Measurements from ENCODE around the gene SH3GL3. TPM values are rescaled to one million over a fixed set of nuclear protein-coding genes. Genes with fewer than 3 reads are reported as not detected.
A peak's percentile ranks its signal among the peaks of the same experiment; 100 is the strongest.

SH3GL3 gene
- total and polyA plus RNA-seq, 4 donors: 0.31 to 8.4 (median 2.3) TPM

DNA sequence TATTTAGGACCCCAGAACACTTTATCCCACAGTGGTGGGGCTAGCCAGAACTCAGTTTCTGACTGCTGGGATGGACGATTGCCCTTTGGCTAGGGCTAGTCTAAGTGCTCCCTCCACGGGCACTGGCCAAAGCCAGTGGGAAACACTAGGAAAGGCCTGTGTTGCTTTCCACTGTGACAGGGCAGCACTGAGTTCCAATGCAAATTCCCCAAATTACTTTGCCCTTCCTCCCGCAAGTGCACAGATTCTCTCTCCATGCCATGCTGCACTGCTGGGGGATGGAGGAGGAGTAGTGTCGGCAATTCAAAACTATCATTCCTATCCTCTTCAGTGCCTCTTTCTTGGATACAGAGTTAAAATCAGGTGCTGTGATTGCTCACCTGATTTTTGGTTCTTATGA, 100.0 kb downstream of the SH3GL3 start:
- Histone ChIP-seq H3K9ac (ENCODE audit: insufficient read depth in 1 of 2, low read length in 2 of 2) (no peak overlapping the region), H3K27ac (ENCODE audit: low read depth in 1 of 2, low read length in 1 of 2) (no peak overlapping the region), H3K9me3 (ENCODE audit: control insufficient read depth in 4 of 4, insufficient read depth in 3 of 4, low read length in 3 of 4) (peaks cover 0 to 10% (median 0%) of the 10 kb centered on the region in 4 donors), H3K27me3 (ENCODE audit: control insufficient read depth in 3 of 3, insufficient read depth in 3 of 3, low read length in 2 of 3) (no peaks in the 10 kb centered on the region), H3K4me1 (ENCODE audit: control insufficient read depth in 5 of 5, insufficient read depth in 5 of 5, low read length in 5 of 5) (peaks cover 0 to 5% (median 0%) of the 10 kb centered on the region in 5 donors), H3K4me3 (no peak overlapping the region), H3K36me3 (ENCODE audit: control insufficient read depth in 4 of 4, insufficient read depth in 4 of 4, low read length in 4 of 4) (no peaks in the 10 kb centered on the region)
- 87 to 92% methylated on average over 4 of the region's 4 CpGs for WGBS, 2 donors
- TF ChIP-seq, protein P1, sequence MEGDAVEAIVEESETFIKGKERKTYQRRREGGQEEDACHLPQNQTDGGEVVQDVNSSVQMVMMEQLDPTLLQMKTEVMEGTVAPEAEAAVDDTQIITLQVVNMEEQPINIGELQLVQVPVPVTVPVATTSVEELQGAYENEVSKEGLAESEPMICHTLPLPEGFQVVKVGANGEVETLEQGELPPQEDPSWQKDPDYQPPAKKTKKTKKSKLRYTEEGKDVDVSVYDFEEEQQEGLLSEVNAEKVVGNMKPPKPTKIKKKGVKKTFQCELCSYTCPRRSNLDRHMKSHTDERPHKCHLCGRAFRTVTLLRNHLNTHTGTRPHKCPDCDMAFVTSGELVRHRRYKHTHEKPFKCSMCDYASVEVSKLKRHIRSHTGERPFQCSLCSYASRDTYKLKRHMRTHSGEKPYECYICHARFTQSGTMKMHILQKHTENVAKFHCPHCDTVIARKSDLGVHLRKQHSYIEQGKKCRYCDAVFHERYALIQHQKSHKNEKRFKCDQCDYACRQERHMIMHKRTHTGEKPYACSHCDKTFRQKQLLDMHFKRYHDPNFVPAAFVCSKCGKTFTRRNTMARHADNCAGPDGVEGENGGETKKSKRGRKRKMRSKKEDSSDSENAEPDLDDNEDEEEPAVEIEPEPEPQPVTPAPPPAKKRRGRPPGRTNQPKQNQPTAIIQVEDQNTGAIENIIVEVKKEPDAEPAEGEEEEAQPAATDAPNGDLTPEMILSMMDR (IDR thresholded peaks at IDR 0.05; ENCODE audit: control extremely low read depth, extremely low read depth): no peak
- DNase-seq (no peak), ATAC-seq (ENCODE audit: insufficient read depth, low FRiP score) (no peak)

- DNase-seq (peak in 2 of 3 donors; percentile 42 to 78), ATAC-seq (ENCODE audit: insufficient read depth, low FRiP score) (no peak)
- H3K27me3 ChIP-seq (ENCODE audit: control insufficient read depth in 3 of 3, insufficient read depth in 3 of 3, low read length in 2 of 3): no peaks in the 10 kb centered on the region
- peaks cover 0 to 5% (median 0%) of the 10 kb centered on the region in 5 donors for H3K4me1 ChIP-seq (ENCODE audit: control insufficient read depth in 5 of 5, insufficient read depth in 5 of 5, low read length in 5 of 5)
- H3K9me3 ChIP-seq (ENCODE audit: control insufficient read depth in 4 of 4, insufficient read depth in 3 of 4, low read length in 3 of 4): peaks cover 0 to 8% (median 0%) of the 10 kb centered on the region in 4 donors
- H3K9ac ChIP-seq (ENCODE audit: insufficient read depth in 1 of 2, low read length in 2 of 2): no peak overlapping the region
- H3K36me3 ChIP-seq (ENCODE audit: control insufficient read depth in 4 of 4, insufficient read depth in 4 of 4, low read length in 4 of 4): no peaks in the 10 kb centered on the region
- TF ChIP-seq, protein P1 (IDR thresholded peaks at IDR 0.05; ENCODE audit: control extremely low read depth, extremely low read depth): no peak
- H3K4me3 ChIP-seq: no peak overlapping the region
- WGBS, 2 donors: 14 to 46% methylated on average over 1 of the region's 1 CpG
- H3K27ac ChIP-seq (ENCODE audit: low read depth in 1 of 2, low read length in 1 of 2): no peak overlapping the region
Measured at GRCh38 chr15:83549623-83550022, 102.5 kb downstream of the SH3GL3 start.

- Histone ChIP-seq H3K9me3 (ENCODE audit: control insufficient read depth in 4 of 4, insufficient read depth in 3 of 4, low read length in 3 of 4) (no peaks in the 10 kb centered on the region), H3K4me1 (ENCODE audit: control insufficient read depth in 5 of 5, insufficient read depth in 5 of 5, low read length in 5 of 5) (peaks cover 0 to 5% (median 0%) of the 10 kb centered on the region in 5 donors), H3K36me3 (ENCODE audit: control insufficient read depth in 4 of 4, insufficient read depth in 4 of 4, low read length in 4 of 4) (no peaks in the 10 kb centered on the region), H3K9ac (ENCODE audit: insufficient read depth in 1 of 2, low read length in 2 of 2) (no peak overlapping the region), H3K4me3 (no peak overlapping the region), H3K27ac (ENCODE audit: low read depth in 1 of 2, low read length in 1 of 2) (no peak overlapping the region), H3K27me3 (ENCODE audit: control insufficient read depth in 3 of 3, insufficient read depth in 3 of 3, low read length in 2 of 3) (no peaks in the 10 kb centered on the region)
- DNase-seq (no peak), ATAC-seq (ENCODE audit: insufficient read depth, low FRiP score) (no peak)
- TF ChIP-seq, protein P1 (IDR thresholded peaks at IDR 0.05; ENCODE audit: control extremely low read depth, extremely low read depth): no peak
- WGBS, 2 donors: 91% methylated on average over 5 of the region's 5 CpGs
Measured at GRCh38 chr15:83554558-83554957, 107.4 kb downstream of the SH3GL3 start.

DNA sequence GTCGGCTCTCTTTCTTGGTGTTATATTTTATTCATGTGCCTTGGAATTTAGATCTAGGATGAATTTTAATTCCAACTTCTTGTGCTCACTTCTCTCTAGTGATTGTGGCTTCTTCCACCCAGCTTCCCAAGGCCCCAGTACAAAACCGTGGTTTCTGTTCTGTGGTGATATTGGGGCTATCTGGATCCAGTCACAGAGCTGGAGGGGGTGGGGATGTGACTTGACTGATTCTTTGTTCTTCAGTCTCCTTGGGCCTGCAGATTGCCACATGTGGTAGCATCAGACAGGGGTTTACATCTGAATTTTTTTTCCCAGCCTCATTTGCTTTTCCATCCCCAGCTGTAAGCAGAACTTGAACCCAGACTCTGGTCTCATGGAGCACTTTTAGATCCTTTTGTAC, 108.2 kb downstream of the SH3GL3 start:
- no peaks in the 10 kb centered on the region for H3K4me1 ChIP-seq (ENCODE audit: control insufficient read depth in 5 of 5, insufficient read depth in 5 of 5, low read length in 5 of 5)
- ATAC-seq (ENCODE audit: insufficient read depth, low FRiP score) (no peak), DNase-seq (no peak)
- no peaks in the 10 kb centered on the region for H3K27me3 ChIP-seq (ENCODE audit: control insufficient read depth in 3 of 3, insufficient read depth in 3 of 3, low read length in 2 of 3)
- TF ChIP-seq, protein P1 (IDR thresholded peaks at IDR 0.05; ENCODE audit: control extremely low read depth, extremely low read depth): no peak
- peaks cover 0 to 2% (median 0%) of the 10 kb centered on the region in 4 donors for H3K9me3 ChIP-seq (ENCODE audit: control insufficient read depth in 4 of 4, insufficient read depth in 3 of 4, low read length in 3 of 4)
- 87 to 98% methylated on average over 2 of the region's 2 CpGs for WGBS, 2 donors
- no peak overlapping the region for H3K27ac ChIP-seq (ENCODE audit: low read depth in 1 of 2, low read length in 1 of 2)
- no peak overlapping the region for H3K9ac ChIP-seq (ENCODE audit: insufficient read depth in 1 of 2, low read length in 2 of 2)
- H3K4me3 ChIP-seq: no peak overlapping the region
- H3K36me3 ChIP-seq (ENCODE audit: control insufficient read depth in 4 of 4, insufficient read depth in 4 of 4, low read length in 4 of 4): no peaks in the 10 kb centered on the region

Data from lung (tissue), 12 donors.